Measurements from ENCODE around the gene PLXNA2. TPM values are rescaled to one million over a fixed set of nuclear protein-coding genes. Genes with fewer than 3 reads are reported as not detected.

PLXNA2 gene
- polyA plus RNA-seq, 6 donors from 2014 or later: 0.35 to 1.6 (median 0.60) TPM; not detected in 1

DNA sequence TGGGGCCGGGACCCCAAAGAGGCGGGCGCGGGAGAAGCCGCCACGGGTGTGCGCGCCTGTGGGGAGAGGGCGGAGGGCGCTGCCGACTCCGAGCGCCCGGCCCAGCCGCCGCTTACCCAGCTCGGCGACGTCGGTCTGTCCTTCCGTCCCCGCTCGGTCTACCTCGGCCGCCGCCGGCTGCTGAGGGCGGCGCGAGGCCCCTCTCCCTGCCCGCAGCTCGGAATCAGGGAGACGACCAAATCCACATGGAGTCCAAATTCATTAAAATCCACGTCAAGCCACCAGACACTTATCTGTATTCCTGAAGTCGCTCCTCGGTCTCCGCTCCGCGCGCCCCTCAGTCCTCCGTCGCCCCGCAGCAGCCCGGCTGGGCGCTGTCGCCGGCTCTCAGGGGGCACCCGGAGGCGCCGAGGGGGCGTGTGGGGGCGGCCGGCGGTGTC is 637 bp downstream of the PLXNA2 start:
- DNase-seq (peak; percentile 17), ATAC-seq (ENCODE audit: low read depth in 2 of 2) (peak in 1 of 2 donors; percentile 13)
- Mint-ChIP-seq H3K36me3 (no peaks in the 10 kb centered on the region), H3K4me1 (peaks cover 12 to 24% (median 14%) of the 10 kb centered on the region in 3 donors), H3K27ac (no peak overlapping the region), H3K27me3 (peaks cover 0 to 8% (median 0%) of the 10 kb centered on the region in 3 donors), H3K9me3 (no peaks in the 10 kb centered on the region), H3K4me3 (peak overlapping the region; percentile 82 to 95 (median 91))

DNA sequence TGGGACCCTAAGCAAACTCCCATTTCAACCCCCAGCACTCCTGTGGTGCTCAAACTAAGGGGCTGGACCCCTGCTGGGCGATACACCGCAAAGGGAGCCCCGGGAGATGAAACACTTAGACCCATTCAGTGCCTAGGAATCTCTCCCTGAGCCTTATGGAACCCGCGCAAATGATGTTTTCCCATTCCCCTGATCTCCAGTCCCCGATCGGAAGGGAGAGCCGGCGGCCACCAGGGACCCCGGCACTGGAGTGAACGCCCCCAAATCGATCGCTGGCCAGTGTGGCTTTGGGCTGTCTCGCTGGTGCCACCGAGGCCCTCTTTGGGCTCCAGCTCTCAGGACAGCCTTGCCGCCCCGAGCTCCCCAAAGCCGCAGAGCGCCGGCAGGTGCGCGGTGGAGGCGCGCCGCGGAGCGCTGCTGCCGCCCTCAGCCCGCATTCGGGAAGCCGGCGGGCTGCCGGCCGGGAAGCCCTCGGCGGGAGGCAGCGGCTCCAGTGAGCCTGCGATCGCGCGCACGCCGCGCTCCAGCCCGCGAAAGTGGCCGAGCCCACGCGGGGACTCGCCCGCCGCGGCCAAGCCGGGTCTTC is 1.1 kb downstream of the PLXNA2 start:
- Mint-ChIP-seq H3K4me3 (peak overlapping the region; percentile 72 to 92 (median 88)), H3K9me3 (no peaks in the 10 kb centered on the region), H3K27ac (peak overlapping the region in 2 of 6 donors; percentile 15 to 66), H3K4me1 (peaks cover 12 to 24% (median 14%) of the 10 kb centered on the region in 3 donors), H3K27me3 (peaks cover 0 to 10% (median 0%) of the 10 kb centered on the region in 3 donors), H3K36me3 (no peaks in the 10 kb centered on the region)
- DNase-seq: peak; percentile 10
- ATAC-seq (ENCODE audit: low read depth in 2 of 2): no peak

DNA sequence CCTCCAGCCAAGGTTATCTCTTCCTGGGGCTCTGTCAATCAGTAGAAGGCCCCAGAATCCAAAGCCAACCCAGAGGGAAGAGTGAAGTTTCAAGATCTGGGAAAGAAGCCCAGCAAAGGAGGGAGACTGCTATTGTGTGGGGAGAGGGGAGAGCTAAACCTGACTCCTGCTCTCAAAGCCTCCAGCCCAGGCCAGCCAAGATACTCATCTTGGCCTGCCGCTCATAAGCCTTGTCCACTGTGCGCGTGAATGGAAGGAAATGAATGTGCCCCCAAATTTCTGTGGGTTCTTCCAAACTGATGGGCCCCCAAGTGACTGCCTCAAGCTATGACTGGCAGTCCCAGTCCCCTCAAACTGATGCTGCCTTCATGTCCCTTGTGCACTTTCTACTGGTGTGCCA is 2.0 kb downstream of the PLXNA2 start:
- Mint-ChIP-seq H3K36me3 (no peaks in the 10 kb centered on the region), H3K9me3 (no peaks in the 10 kb centered on the region), H3K27me3 (peaks cover 0 to 16% (median 0%) of the 10 kb centered on the region in 3 donors), H3K27ac (no peak overlapping the region), H3K4me3 (peak overlapping the region in 7 of 8 donors; percentile 25 to 91 (median 68)), H3K4me1 (peaks cover 12 to 24% (median 14%) of the 10 kb centered on the region in 3 donors)
- no peak for DNase-seq
- ATAC-seq (ENCODE audit: low read depth in 2 of 2): no peak

DNA sequence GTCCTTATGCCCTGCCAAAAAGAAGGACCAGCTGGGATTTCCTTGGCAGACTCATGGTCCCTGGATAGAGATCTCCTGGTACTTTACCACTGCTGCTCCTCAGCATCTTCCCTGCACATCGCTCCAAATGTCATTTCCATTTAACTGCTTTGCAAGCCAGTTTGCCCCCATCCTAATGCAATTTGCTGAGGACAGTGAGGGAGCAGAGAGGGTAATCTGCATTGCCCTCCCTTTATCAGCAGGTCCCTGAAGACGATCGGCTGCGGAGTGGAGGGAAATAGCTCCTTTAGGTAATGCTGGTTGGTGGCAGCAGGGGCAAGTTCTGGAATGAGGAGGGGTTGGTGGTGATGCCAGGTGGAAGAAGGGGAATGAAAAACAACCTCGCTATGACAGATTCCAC is 2.7 kb downstream of the PLXNA2 start:
- Mint-ChIP-seq H3K9me3 (no peaks in the 10 kb centered on the region), H3K4me1 (peaks cover 12 to 28% (median 16%) of the 10 kb centered on the region in 3 donors), H3K27me3 (peaks cover 0 to 20% (median 0%) of the 10 kb centered on the region in 3 donors), H3K4me3 (peak overlapping the region in 4 of 8 donors; percentile 29 to 80 (median 51)), H3K36me3 (no peaks in the 10 kb centered on the region), H3K27ac (no peak overlapping the region)
- ATAC-seq (ENCODE audit: low read depth in 2 of 2) (no peak), DNase-seq (no peak)

DNA sequence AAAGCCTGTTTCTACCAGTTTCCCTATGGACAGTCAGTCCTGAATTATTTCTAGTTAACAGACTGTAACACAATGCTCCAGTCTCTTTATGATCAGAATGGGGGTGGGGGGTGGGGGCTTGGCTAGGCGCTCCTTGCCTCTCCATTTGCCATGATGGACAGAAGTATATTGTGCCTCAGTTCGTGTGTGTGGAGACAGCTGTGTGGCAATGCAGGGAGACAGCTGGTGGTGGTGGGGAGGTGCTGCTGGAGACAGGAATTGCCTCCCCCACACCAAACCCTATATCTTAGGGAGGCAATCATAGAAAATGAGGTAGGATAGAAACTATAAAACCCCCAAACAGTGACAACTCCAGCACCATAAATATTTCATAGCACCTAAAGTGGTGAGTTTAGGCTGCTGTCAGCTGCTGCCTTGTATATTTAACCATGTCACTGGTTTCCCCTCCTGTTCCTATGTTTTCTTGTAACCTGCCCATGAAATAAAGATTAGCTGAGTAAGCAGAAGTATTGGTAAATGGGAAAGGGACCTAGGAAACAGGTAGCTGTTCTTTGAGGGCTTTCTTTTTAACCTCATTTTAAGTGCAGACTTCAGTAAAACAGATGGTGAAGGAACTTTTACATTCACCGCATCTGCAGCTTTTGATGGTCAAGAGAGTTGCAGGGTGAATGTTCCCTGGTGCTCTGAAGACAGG is 3.4 kb downstream of the PLXNA2 start:
- peaks cover 12 to 33% (median 21%) of the 10 kb centered on the region in 3 donors for H3K4me1 Mint-ChIP-seq
- no peak for DNase-seq
- H3K27ac Mint-ChIP-seq: peak overlapping the region in 1 of 6 donors; percentile 19
- no peak overlapping the region for H3K4me3 Mint-ChIP-seq
- ATAC-seq (ENCODE audit: low read depth in 2 of 2): no peak
- peaks cover 0 to 24% (median 0%) of the 10 kb centered on the region in 3 donors for H3K27me3 Mint-ChIP-seq
- H3K9me3 Mint-ChIP-seq: no peaks in the 10 kb centered on the region
- H3K36me3 Mint-ChIP-seq: no peaks in the 10 kb centered on the region

DNA sequence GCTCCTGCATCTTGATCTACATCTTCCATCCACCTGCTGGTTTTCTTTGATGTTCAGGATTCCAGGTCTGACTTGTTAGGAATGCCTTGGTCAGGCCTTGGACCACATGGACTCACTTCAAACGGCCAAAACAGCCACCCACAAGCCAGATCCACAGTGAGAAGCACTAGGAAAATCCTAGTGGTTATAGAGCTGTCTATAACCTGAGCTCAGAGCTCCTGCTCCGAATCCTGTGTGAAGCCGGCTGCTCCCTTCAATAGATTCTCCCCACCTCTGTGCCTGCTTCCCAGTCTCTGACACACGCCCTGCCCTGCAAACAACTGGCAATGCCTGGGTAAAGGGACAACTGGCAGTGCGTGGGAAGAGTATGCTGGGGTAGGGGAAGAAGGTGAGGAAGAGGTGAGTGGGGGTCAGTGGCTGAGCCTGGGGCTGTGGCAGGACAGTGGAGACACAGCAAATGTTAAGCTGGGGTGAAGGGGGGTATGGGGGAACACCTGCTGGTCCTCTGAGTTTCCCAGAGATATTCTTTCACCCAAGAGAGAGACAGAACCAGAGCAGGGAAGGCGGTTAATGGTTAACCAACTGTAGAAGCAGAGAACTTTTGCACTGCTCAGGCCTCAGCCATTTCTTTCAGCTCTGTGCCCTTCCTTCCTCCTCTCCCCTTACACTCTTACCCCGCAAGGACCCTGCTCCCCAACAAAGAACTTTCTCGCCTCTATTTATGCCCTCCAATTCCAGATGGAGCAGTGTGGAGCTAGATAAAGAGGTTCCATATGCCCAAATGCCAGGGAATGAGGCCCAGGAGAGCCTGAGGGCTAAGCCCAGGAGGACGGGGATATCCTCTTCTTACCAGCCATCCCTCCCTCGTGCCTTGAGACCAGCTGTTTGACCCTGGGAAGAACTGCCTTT is 4.5 kb downstream of the PLXNA2 start:
- no peak for DNase-seq
- peaks cover 0 to 24% (median 0%) of the 10 kb centered on the region in 3 donors for H3K27me3 Mint-ChIP-seq
- H3K9me3 Mint-ChIP-seq: no peaks in the 10 kb centered on the region
- peak overlapping the region in 1 of 8 donors; percentile 15 for H3K4me3 Mint-ChIP-seq
- no peak for ATAC-seq (ENCODE audit: low read depth in 2 of 2)
- H3K36me3 Mint-ChIP-seq: no peaks in the 10 kb centered on the region
- peaks cover 7 to 24% (median 19%) of the 10 kb centered on the region in 3 donors for H3K4me1 Mint-ChIP-seq
- H3K27ac Mint-ChIP-seq: peak overlapping the region in 2 of 6 donors; percentile 11 to 24

DNA sequence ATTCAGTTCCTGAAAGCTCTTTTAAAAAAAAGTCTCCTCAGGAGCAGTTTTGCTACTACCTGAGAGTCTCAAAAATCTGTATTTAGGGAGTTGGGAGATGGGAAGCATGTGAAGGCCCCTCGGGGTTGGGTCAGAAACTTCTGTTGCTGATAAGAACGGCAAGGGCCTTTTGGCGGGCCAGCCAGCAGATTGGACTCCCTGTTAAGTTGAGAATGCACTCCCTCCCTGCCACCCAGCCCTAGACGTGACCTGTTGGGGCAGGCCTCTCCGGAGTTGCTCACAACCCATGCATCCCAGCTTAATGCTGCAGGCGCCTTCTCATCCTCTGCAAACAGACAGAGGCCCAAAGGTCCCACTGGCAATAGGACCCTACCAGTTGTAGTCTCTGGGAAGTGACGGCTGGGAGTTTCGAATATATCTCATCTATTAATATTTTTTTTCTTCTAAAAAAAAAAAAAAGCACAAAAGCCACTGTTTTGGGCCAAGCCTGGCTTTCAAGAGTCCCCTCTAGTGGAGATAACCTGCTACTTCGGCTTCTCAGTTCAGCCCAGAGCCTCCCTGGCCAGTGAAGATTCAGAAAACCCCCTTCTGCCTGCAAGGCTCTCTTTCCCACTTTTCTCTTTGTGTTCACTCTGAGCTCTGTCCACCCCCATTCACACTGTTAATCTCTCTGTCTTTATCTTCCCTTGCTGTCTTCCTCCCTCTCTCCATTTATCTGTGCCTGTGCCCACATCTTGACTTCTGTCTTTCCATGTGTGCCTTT is 5.3 kb downstream of the PLXNA2 start:
- peaks cover 0 to 24% (median 0%) of the 10 kb centered on the region in 3 donors for H3K27me3 Mint-ChIP-seq
- no peak overlapping the region for H3K4me3 Mint-ChIP-seq
- no peaks in the 10 kb centered on the region for H3K9me3 Mint-ChIP-seq
- H3K4me1 Mint-ChIP-seq: peaks cover 3 to 16% (median 16%) of the 10 kb centered on the region in 3 donors
- ATAC-seq (ENCODE audit: low read depth in 2 of 2): peak; percentile 37
- H3K27ac Mint-ChIP-seq: peak overlapping the region in 1 of 6 donors; percentile 11
- H3K36me3 Mint-ChIP-seq: no peaks in the 10 kb centered on the region
- no peak for DNase-seq

DNA sequence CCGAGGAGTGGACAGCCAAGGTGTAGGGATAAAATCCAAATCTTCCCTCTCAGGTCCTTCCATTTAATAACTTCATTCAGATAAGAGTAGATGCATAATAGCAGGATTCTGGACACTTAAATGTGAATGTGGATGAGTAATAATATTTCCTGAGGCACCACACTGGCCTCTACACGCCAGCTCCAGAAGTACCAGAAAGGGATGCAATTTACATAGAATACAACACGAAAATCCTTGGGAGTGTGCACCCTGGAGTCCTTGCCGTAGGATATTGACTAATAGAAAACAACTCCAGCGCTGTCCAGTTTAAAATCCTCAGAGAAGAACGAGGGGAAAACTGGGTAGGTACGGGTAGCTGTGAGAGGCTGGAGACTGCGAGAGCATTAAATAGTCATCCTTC is 6.9 kb downstream of the PLXNA2 start:
- Mint-ChIP-seq H3K9me3 (no peaks in the 10 kb centered on the region), H3K36me3 (no peaks in the 10 kb centered on the region), H3K27me3 (peaks cover 0 to 24% (median 0%) of the 10 kb centered on the region in 3 donors), H3K4me1 (peaks cover 3 to 12% (median 9%) of the 10 kb centered on the region in 3 donors), H3K27ac (no peak overlapping the region), H3K4me3 (no peak overlapping the region)
- no peak for ATAC-seq (ENCODE audit: low read depth in 2 of 2)
- no peak for DNase-seq

DNA sequence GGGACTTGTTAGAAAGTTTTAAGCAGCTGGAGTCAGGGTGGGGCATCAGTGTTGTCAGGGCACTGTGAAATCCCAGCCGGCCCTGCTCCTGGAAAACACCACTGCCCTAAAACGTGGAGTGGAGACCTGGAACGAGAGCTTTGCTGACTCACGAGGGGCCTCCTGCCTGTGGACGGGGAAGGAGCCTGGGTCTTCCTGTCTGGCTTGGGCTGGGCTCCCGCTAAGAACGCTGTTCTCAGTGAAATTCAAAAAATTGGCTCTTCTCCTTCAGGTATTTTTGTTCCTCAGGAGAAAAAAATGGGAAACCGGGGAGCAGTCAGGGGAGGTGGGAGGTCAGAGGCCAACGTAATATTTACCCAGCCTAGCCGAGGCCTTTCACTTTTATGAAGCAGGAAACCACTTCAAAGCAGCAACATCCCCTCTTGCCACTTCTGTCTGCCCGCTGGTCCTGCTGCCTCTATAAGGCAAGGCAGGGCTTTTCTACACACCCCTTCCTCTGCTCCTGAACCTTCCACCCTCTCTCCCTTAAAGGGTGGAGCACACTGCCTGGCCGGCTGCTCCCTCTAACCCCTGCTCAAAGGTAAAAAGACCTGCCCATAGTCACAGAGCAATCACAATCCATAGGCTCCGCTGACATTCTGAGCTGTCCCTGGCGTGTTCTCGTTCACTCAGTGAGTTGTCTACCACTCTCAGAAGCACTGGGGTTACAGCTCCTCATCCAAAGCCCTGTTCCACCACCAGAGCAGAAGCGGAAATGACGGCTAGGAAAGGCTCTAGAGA is 8.0 kb downstream of the PLXNA2 start:
- Mint-ChIP-seq H3K27ac (peak overlapping the region in 3 of 6 donors; percentile 19 to 59 (median 51)), H3K4me1 (peaks cover 3 to 12% (median 9%) of the 10 kb centered on the region in 3 donors), H3K27me3 (peaks cover 0 to 27% (median 0%) of the 10 kb centered on the region in 3 donors), H3K4me3 (peak overlapping the region in 7 of 8 donors; percentile 0 to 79 (median 56)), H3K36me3 (no peaks in the 10 kb centered on the region), H3K9me3 (no peaks in the 10 kb centered on the region)
- peak in 1 of 2 donors; percentile 35 for ATAC-seq (ENCODE audit: low read depth in 2 of 2)
- DNase-seq: no peak

DNA sequence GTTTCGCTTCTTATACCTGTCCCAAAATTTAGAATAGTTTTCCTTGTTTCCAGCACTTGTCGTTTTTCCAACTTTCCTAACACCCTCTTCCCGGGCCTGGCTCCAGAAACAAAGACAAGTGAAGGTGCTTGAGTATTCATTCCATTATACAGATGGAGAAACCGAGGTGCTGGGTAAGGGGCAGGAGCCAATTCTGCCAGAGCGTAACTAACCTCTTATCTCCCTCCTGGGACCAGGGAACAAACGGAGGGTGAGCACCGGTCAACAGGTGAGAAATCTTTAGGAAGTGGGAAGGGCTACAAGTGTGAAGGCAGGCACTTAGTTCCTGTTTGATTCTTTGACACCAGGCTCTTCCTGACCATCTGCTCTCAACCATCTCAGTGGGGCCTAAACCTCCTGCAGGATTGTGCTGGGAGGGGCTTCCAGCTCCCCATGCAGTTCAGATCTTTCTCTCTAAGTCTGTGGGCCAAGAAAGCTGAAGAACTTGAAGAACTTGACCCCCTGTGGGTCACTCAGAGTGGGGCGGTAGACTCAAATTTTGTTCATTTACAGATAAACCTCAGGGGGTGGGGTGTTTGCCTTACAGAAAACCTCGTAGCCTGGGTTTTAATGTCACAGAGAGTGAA is 8.7 kb downstream of the PLXNA2 start:
- Mint-ChIP-seq H3K4me3 (peak overlapping the region in 4 of 8 donors; percentile 36 to 75 (median 46)), H3K27me3 (peaks cover 0 to 33% (median 5%) of the 10 kb centered on the region in 3 donors), H3K36me3 (no peaks in the 10 kb centered on the region), H3K27ac (peak overlapping the region in 4 of 6 donors; percentile 23 to 60 (median 58)), H3K4me1 (peaks cover 3 to 12% (median 9%) of the 10 kb centered on the region in 3 donors), H3K9me3 (no peaks in the 10 kb centered on the region)
- DNase-seq (no peak), ATAC-seq (ENCODE audit: low read depth in 2 of 2) (no peak)

DNA sequence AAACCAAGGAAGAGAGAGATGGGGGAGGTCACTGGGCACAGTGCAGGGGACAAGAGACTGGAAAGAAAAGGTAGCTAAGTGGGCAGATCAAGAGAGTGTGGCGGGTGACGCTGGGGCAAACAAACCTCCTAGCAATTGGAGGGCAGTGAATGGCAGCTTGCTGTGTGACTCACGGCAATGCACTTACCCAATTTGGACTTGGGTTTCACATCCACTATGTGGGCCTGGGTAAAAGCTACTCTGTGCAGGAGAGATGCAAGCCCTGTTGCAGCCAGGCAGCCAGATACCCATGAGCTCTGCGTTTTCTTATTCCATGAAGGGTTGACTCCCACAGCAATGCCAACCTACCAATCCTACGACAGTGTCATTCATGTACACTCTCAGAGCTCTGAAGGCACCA is 9.5 kb downstream of the PLXNA2 start:
- Mint-ChIP-seq H3K9me3 (no peaks in the 10 kb centered on the region), H3K27me3 (peaks cover 0 to 33% (median 5%) of the 10 kb centered on the region in 3 donors), H3K4me3 (no peak overlapping the region), H3K36me3 (no peaks in the 10 kb centered on the region), H3K4me1 (peaks cover 3 to 12% (median 9%) of the 10 kb centered on the region in 3 donors), H3K27ac (no peak overlapping the region)
- DNase-seq (no peak), ATAC-seq (ENCODE audit: low read depth in 2 of 2) (no peak)
